ENCODE measurements around the gene FRK. TPM values are rescaled to one million over a fixed set of nuclear protein-coding genes. Genes with fewer than 3 reads are reported as not detected.
"Not testable (repeated sequence)": the region's sequence is repeated elsewhere in the genome, so short reads cannot be mapped to it uniquely, and the experiment has no call there.

The FRK gene
- total RNA-seq, 1 donor from 2014 or later = 8.1 TPM

DNA sequence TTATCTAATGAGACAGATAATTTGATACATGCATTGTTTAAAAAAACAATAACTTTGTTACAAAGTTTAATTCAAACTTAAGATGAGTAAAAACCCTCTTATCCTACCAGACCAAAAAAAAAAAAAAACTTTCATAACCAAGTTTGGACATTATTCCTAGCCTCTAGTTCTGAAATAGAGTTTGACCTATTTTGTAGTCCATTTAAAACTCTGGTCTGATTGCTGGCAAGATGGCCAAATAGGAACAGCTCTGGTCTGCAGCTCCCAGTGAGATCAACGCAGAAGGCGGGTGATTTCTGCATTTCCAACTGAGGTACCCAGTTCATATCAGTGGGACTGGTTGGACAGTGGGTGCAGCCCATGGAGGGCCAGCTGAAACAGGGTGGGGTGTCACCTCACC, 125.9 kb downstream of the FRK start:
- H3K4me3 ChIP-seq (ENCODE audit: low read depth, low read length) = no peak overlapping the region
- no peak for DNase-seq (ENCODE audit: low read depth)
- TF ChIP-seq, protein P1, sequence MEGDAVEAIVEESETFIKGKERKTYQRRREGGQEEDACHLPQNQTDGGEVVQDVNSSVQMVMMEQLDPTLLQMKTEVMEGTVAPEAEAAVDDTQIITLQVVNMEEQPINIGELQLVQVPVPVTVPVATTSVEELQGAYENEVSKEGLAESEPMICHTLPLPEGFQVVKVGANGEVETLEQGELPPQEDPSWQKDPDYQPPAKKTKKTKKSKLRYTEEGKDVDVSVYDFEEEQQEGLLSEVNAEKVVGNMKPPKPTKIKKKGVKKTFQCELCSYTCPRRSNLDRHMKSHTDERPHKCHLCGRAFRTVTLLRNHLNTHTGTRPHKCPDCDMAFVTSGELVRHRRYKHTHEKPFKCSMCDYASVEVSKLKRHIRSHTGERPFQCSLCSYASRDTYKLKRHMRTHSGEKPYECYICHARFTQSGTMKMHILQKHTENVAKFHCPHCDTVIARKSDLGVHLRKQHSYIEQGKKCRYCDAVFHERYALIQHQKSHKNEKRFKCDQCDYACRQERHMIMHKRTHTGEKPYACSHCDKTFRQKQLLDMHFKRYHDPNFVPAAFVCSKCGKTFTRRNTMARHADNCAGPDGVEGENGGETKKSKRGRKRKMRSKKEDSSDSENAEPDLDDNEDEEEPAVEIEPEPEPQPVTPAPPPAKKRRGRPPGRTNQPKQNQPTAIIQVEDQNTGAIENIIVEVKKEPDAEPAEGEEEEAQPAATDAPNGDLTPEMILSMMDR (conservative IDR thresholded peaks at IDR 0.05; ENCODE audit: low read depth, low read length) = no peak

DNA sequence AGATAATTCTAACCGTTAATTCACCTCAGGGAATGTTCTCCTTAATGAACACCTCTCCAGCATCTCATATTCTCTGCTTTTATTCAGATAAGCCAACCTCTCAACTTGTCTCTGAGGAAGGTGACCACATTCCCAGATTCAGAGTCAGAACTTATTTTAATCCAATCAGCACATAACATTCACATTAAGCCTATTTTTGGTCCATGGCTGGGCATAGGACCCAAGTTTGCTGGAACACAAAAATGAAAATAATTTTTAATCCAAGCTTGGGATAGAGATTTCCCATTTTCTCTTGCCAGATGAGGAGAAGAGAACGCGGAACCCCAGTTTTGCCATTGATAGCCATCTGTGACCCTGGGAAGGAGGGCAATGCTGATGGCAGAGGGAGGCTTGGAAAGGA, 126.5 kb downstream of the FRK start:
- no peak overlapping the region for H3K4me3 ChIP-seq (ENCODE audit: low read depth, low read length)
- TF ChIP-seq, protein P1 (conservative IDR thresholded peaks at IDR 0.05; ENCODE audit: low read depth, low read length) = no peak
- no peak for DNase-seq (ENCODE audit: low read depth)

DNA sequence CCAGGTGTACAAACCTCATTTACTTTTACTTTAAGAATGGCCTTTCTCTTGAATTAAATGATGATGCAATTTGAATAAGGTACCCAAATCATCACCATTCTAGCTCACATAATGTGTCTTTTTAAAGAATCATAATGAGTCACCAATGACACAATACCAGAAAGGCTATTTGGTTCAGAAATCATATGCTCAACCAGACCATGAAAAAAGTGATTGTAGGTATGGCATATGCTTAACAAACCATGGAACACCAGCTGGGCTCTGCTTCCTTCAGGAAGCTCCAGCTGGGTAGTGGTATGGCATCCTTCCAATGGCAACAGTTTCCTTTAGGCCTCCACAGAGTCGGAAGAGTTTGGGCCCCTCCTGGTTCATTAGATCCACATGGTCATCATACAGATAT, 128.2 kb downstream of the FRK start:
- no peak overlapping the region for H3K4me3 ChIP-seq (ENCODE audit: low read depth, low read length)
- TF ChIP-seq, protein P1 (conservative IDR thresholded peaks at IDR 0.05; ENCODE audit: low read depth, low read length) = no peak
- DNase-seq (ENCODE audit: low read depth) = no peak

DNA sequence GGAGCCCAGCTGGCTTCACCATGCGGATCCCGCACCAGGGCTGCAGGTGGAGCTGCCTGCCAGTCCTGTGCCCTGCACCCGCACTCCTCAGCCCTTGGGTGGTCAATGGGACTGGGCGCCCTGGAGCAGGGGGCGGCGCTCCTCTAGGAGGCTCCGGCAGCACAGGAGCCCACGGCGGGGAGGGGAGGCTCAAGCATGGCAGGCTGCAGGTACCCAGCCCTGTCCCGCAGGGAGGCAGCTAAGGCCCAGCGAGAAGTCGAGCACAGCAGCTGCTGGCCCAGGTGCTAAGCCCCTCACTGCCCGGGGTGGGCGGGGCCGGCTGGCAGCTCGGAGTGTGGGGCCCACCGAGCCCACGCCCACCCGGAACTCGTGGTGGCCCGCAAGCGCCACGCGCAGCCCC, 132.7 kb downstream of the FRK start:
- DNase-seq (ENCODE audit: low read depth); H3K4me3 ChIP-seq (ENCODE audit: low read depth, low read length): not testable (repeated sequence)

DNA sequence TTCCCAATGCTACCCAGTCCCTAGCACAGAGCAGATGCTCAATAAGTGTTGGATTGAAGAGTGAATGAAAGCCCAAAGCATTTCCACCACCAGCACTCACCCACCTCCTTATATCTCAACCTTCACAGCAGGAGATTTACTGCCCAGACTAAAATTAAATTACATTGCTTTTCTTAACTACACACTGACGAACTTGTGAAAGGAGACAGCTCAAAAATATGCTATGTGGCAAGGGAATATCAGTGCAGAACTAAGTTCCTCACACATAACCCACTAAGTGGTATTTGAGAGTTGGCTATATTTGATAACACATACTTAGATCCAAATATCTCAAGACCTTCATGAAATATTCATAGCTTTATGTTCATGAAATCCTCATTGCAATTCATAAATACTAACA, 137.7 kb downstream of the FRK start:
- H3K4me3 ChIP-seq (ENCODE audit: low read depth, low read length) = no peak overlapping the region
- TF ChIP-seq, protein P1 (conservative IDR thresholded peaks at IDR 0.05; ENCODE audit: low read depth, low read length) = no peak
- no peak for DNase-seq (ENCODE audit: low read depth)

DNA sequence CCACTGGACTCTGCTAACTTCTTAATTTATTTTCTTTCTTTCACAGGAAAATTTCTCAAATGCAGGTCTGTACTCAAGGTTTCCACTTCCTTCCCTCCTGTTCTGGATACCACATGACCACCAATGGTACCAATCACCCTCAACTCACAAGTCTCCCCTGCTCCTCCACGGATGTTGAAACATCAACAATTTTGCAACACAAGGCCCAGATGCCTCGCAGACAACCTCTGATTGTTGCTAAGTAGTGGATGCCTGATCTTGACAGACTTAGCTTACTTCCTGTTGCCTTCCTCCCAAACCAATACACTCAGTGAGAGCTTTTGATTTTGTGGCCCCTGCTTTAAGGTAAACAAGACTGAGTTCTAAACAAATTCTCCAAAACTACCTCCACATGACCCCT, 146.6 kb downstream of the FRK start:
- no peak overlapping the region for H3K4me3 ChIP-seq (ENCODE audit: low read depth, low read length)
- TF ChIP-seq, protein P1 (conservative IDR thresholded peaks at IDR 0.05; ENCODE audit: low read depth, low read length) = no peak
- DNase-seq (ENCODE audit: low read depth) = no peak

DNA sequence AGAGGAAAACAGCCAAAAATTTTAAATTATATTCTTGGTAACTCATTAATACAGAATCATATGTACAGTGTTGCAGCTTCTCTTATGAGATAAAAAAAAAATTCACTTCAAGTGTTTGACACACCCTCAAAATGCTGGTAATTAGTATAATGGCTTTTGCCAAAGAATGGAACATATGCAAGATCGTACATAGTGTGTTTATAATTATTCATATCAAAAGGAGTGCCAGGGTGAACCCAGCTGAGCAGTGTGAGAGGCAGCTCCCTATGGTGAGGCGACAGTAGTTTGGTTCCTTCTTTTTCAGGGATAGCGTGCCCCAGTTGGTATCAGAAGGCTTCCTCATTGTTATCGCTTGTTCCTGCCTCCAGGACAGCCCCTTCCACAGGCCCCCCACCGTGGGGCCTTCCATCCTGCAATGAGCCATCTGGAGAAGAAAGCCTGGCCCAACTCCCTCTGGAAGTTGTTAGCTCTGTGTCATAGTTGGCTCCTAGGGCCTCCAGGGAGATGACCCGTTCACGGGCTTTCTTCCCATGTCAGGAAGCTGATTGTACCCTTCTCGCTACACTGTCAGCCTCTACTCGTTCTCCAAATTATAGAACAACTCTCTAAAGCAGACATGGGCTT, 150.7 kb downstream of the FRK start:
- H3K4me3 ChIP-seq (ENCODE audit: low read depth, low read length) = no peak overlapping the region
- TF ChIP-seq, protein P1 (conservative IDR thresholded peaks at IDR 0.05; ENCODE audit: low read depth, low read length) = no peak
- no peak for DNase-seq (ENCODE audit: low read depth)
